IMR-90 (cell line): ENCODE results near the gene RNF141. TPM values are rescaled to one million over a fixed set of nuclear protein-coding genes. Genes with fewer than 3 reads are reported as not detected.

Experiments used
- ATAC-seq: fragments of 200-7000 bp; cut with Tn5 transposase; 2 replicates; pipeline ENCODE4 v1.9.1; 2020; ENCODE audit warnings: low read depth, mild to moderate bottlenecking, moderate library complexity
- BruUV-seq: library from RNA; stranded (reverse); fragments of 400-500 nt; replicated peaks from 2 replicates; lab custom pipeline; 2021; lab: Mats Ljungman, UMichigan
- CTCF ChIA-PET: fragments of 300-600 bp; formaldehyde crosslinking; extraction: SDS; loops from one replicate; lab custom pipeline; 2021; ENCODE audit warnings: antibody characterized with exemption; lab: Yijun Ruan, JAX
- POLR2A ChIA-PET: fragments of 300-600 bp; sonication (Branson Sonifier 250); formaldehyde crosslinking; loops from one replicate; lab custom pipeline; 2022; ENCODE audit warnings: antibody characterized with exemption; ENCODE audit not compliant: unreplicated experiment; lab: Charles Lee
- DNase-seq: peaks from one replicate; pipeline ENCODE4 v3.0.0; 2013
- H2AFZ ChIP-seq: replicated peaks from 2 replicates; pipeline ENCODE3; 2013; ENCODE audit warnings: low read length, mild to moderate bottlenecking; ENCODE audit not compliant: poor library complexity
- H2AK5ac ChIP-seq: 2 replicates; pipeline ENCODE4 v1.6.1; 2013; ENCODE audit warnings: low read depth, low read length, inconsistent platforms
- H2AK9ac ChIP-seq: replicated peaks from 2 replicates; pipeline ENCODE3; 2013; ENCODE audit warnings: mild to moderate bottlenecking, low read depth, low read length, moderate library complexity; ENCODE audit not compliant: poor library complexity
- H2BK120ac ChIP-seq: 2 replicates; pipeline ENCODE4 v1.6.1; 2013; ENCODE audit warnings: low read depth, low read length, inconsistent platforms
- H2BK15ac ChIP-seq: 3 replicates; pipeline ENCODE4 v1.6.1; 2013; ENCODE audit warnings: low read depth, low read length, inconsistent platforms
- H2BK20ac ChIP-seq: 2 replicates; pipeline ENCODE4 v1.6.1; 2013; ENCODE audit warnings: low read depth, mild to moderate bottlenecking, inconsistent platforms, low read length, moderate library complexity
- H2BK5ac ChIP-seq: 2 replicates; pipeline ENCODE4 v1.6.1; 2013; ENCODE audit warnings: mild to moderate bottlenecking, low read depth, low read length, inconsistent platforms; ENCODE audit not compliant: poor library complexity, severe bottlenecking
- H3K14ac ChIP-seq: replicated peaks from 2 replicates; pipeline ENCODE4 v1.6.1; 2013; ENCODE audit warnings: low read depth, low read length, inconsistent platforms
- H3K18ac ChIP-seq: 2 replicates; pipeline ENCODE4 v1.6.1; 2013; ENCODE audit warnings: low read depth, low read length, control low read depth
- H3K23ac ChIP-seq: 2 replicates; pipeline ENCODE4 v1.6.1; 2013; ENCODE audit warnings: low read depth, low read length, inconsistent platforms
- H3K27ac ChIP-seq: 2 replicates; pipeline ENCODE4 v1.5.1; 2013; ENCODE audit warnings: mild to moderate bottlenecking, control low read depth, low read length; ENCODE audit not compliant: insufficient read depth
- H3K27me3 ChIP-seq: 2 replicates; pipeline ENCODE4 v1.6.1; 2013; ENCODE audit warnings: low read length; ENCODE audit not compliant: control insufficient read depth, insufficient read depth
- H3K36me3 ChIP-seq: 2 replicates; pipeline ENCODE4 v1.6.1; 2013; ENCODE audit warnings: low read length, mixed read lengths; ENCODE audit not compliant: control insufficient read depth, insufficient read depth
- H3K4ac ChIP-seq: 2 replicates; pipeline ENCODE4 v1.6.1; 2013; ENCODE audit warnings: low read depth, low read length, inconsistent platforms
- H3K4me1 ChIP-seq: 2 replicates; pipeline ENCODE4 v1.6.1; 2013; ENCODE audit warnings: low read length, mixed read lengths; ENCODE audit not compliant: control insufficient read depth, insufficient read depth
- H3K4me2 ChIP-seq: 2 replicates; pipeline ENCODE4 v1.6.1; 2013; ENCODE audit warnings: low read depth, mild to moderate bottlenecking, control low read depth, low read length, moderate library complexity
- H3K4me3 ChIP-seq: 2 replicates; pipeline ENCODE4 v1.5.1; 2013; ENCODE audit warnings: low read depth, mild to moderate bottlenecking, control low read depth, low read length, moderate library complexity; ENCODE audit not compliant: insufficient read depth
- H3K56ac ChIP-seq: 2 replicates; pipeline ENCODE4 v1.6.1; 2013; ENCODE audit warnings: low read length, inconsistent platforms; ENCODE audit not compliant: insufficient read depth; ENCODE audit errors: extremely low read depth
- H3K79me1 ChIP-seq, 2 experiments: 2 replicates each; pipeline ENCODE4 v1.6.1; 2013; ENCODE audit warnings: low read length in 2 of 2, inconsistent platforms in 1 of 2, low read depth in 1 of 2
- H3K9ac ChIP-seq: 2 replicates; pipeline ENCODE4 v1.6.1; 2013; ENCODE audit warnings: low read depth, low read length, control low read depth
- H3K9me1 ChIP-seq: 2 replicates; pipeline ENCODE4 v1.6.1; 2013; ENCODE audit warnings: low read length, inconsistent platforms; ENCODE audit not compliant: insufficient read depth
- H3K9me3 ChIP-seq: 2 replicates; pipeline ENCODE4 v1.6.1; 2013; ENCODE audit warnings: low read length; ENCODE audit not compliant: control insufficient read depth, insufficient read depth
- H4K20me1 ChIP-seq: 2 replicates; pipeline ENCODE4 v1.6.1; 2013; ENCODE audit warnings: low read length, inconsistent platforms; ENCODE audit not compliant: insufficient read depth
- H4K5ac ChIP-seq: 2 replicates; pipeline ENCODE4 v1.6.1; 2013; ENCODE audit warnings: mild to moderate bottlenecking, low read depth, low read length, control low read depth
- H4K8ac ChIP-seq, 2 experiments: 2 replicates each; pipeline ENCODE4 v1.6.1; 2013; ENCODE audit warnings: low read depth in 2 of 2, low read length in 2 of 2, control low read depth in 1 of 2, inconsistent platforms in 1 of 2
- H4K91ac ChIP-seq: 2 replicates; pipeline ENCODE4 v1.6.1; 2013; ENCODE audit warnings: low read depth, low read length, inconsistent platforms; ENCODE audit not compliant: insufficient read depth
- CEBPB ChIP-seq: IDR thresholded peaks from 2 replicates; pipeline ENCODE4 v1.6.1; 2012; ENCODE audit warnings: low read depth, low read length, improper control_type of control experiment
- CHD1 ChIP-seq: IDR thresholded peaks from 2 replicates; pipeline ENCODE4 v1.6.1; 2012; ENCODE audit warnings: low read depth, low read length, improper control_type of control experiment
- FOS ChIP-seq: fragments of 150-350 bp; IDR thresholded peaks from 2 replicates; pipeline ENCODE4 v1.6.1; 2016; ENCODE audit warnings: low read depth, low read length
- MAFK ChIP-seq: IDR thresholded peaks from 2 replicates; pipeline ENCODE4 v1.6.1; 2012; ENCODE audit warnings: low read depth, low read length, improper control_type of control experiment
- MAZ ChIP-seq: IDR thresholded peaks from 2 replicates; pipeline ENCODE4 v1.6.1; 2012; ENCODE audit warnings: low read depth, mild to moderate bottlenecking, low read length, improper control_type of control experiment, moderate library complexity, borderline replicate concordance
- NFE2L2 ChIP-seq: fragments of 150-350 bp; IDR thresholded peaks from 2 replicates; pipeline ENCODE4 v1.6.1; 2016; ENCODE audit warnings: low read depth, mild to moderate bottlenecking, low read length
- RAD21 ChIP-seq: IDR thresholded peaks from 2 replicates; pipeline ENCODE4 v1.6.1; 2012; ENCODE audit warnings: low read length, improper control_type of control experiment
- RCOR1 ChIP-seq: IDR thresholded peaks from 2 replicates; pipeline ENCODE4 v1.6.1; 2012; ENCODE audit warnings: mild to moderate bottlenecking, low read length, improper control_type of control experiment; ENCODE audit not compliant: insufficient replicate concordance
- USF2 ChIP-seq: fragments of 150-350 bp; IDR thresholded peaks from 2 replicates; pipeline ENCODE4 v1.6.1; 2017; ENCODE audit warnings: mild to moderate bottlenecking, antibody characterized with exemption, low read length, low read depth
- WGBS, 2 experiments: methylation state at CpG; one replicate each; pipeline versions ENCODE4 v1.1.5 to v1.1.7; 2013; ENCODE audit warnings: missing lambda C conversion rate in 2 of 2; ENCODE audit not compliant: insufficient read length in 1 of 2; ENCODE audit errors: extremely low coverage in 2 of 2; 5-methylcytosine and 5-hydroxymethylcytosine counted together
- dilution Hi-C: fragments of 300-500 bp; cut with HindIII; formaldehyde crosslinking; loops from one replicate; pipeline ENCODE4 v1.14.3; 2018; ENCODE audit warnings: low sequenced_read_pairs; ENCODE audit not compliant: unreplicated experiment
- in situ Hi-C: fragments of 300-500 bp; cut with MboI; formaldehyde crosslinking; loops from 3 replicates; pipeline ENCODE4 v1.14.3; 2019; ENCODE audit warnings: low sequenced_read_pairs, inconsistent platforms, mixed read lengths
- intact Hi-C: fragments of 100-400 bp; cut with micrococcal nuclease; formaldehyde crosslinking; loops from 2 replicates; pipeline ENCODE4 v1.10.0; 2022
- polyA plus RNA-seq, 3 experiments: library from polyadenylated mRNA; depleted of rRNA; stranded (reverse); fragments of >200 nt; gene quantifications; 2 replicates each; pipeline ENCODE4 v1.2.3, GENCODE V29; 2012; ENCODE audit warnings: low replicate concordance in 1 of 3
- total RNA-seq: library from RNA; depleted of rRNA; stranded (reverse); fragments of >200 nt; gene quantifications from 2 replicates; pipeline ENCODE4 v1.2.3, GENCODE V29; 2012

RNF141 gene
- total and polyA plus RNA-seq, 2 of the 4 experiments (the other 2 are of a cell fraction), result 13.8 to 18.6 TPM

DNA sequence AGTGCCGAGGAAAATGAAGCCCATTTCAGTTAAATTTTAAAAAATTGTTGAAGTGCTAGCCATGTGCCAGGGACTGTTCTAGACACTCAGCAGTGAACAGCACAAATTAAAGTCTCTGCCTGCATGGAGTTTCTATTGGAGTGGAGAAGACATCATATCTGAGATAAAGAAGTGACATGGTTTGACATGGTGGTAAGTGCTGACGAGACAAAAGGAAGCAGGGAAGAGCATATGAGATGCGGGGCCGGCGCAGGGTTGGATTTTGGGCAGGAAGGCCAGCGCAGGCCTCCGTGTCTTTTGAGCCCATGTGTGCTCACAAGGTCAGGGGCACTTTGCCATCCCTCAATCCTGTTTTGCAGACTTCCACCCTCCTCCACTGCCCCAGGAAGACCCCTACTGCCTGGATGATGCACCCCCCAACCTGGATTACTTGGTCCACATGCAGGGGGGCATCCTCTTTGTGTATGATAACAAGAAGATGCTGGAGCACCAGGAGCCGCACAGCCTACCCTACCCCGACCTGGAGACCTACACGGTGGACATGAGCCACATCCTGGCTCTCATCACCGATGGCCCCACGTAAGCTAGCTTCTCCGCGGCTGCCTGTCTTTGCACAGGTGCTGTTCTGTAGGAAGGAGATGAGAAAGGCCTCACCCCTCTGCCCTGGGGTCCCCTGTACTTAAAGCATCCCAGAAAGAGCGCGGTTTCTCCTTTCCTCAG is 56.4 kb downstream of the RNF141 start:
- no peak overlapping the region for H2AFZ ChIP-seq
- no peak for DNase-seq
- H3K4ac ChIP-seq, result no peak overlapping the region
- ChIA-PET CTCF (no interaction called here), POLR2A (no interaction called here)
- H2BK20ac ChIP-seq, result no peak overlapping the region
- no peak overlapping the region for H2BK120ac ChIP-seq
- H3K9me3 ChIP-seq, result no peaks in the 10 kb centered on the region
- no peak overlapping the region for H4K8ac ChIP-seq
- no peak overlapping the region for H3K4me2 ChIP-seq
- H3K23ac ChIP-seq, result no peak overlapping the region
- H3K9me1 ChIP-seq, result peaks cover 13% of the 10 kb centered on the region
- peaks cover 11% of the 10 kb centered on the region for H3K4me1 ChIP-seq
- 80% methylated on average over 2 of the region's 16 CpGs; no CpG with 5 or more reads in 1 of the 2 experiments for WGBS, 2 experiments
- no peak overlapping the region for H3K27ac ChIP-seq
- H3K14ac ChIP-seq, result no peak overlapping the region
- H3K79me1 ChIP-seq, result peaks cover 7 to 50% of the 10 kb centered on the region in 2 experiments; a peak in 3 of 4 replicates
- H2AK9ac ChIP-seq, result no peak overlapping the region
- in situ Hi-C loops, result no loop called here
- no peak overlapping the region for H4K5ac ChIP-seq
- no peak overlapping the region for H2BK15ac ChIP-seq
- intact Hi-C loops, result no loop called here
- dilution Hi-C loops, result no loop called here
- TF ChIP-seq RCOR1 (no peak), USF2 (no peak), RAD21 (no peak), MAFK (peak; percentile 43), CEBPB (no peak), MAZ (no peak), FOS (no peak), NFE2L2 (no peak), CHD1 (no peak)
- H3K9ac ChIP-seq, result no peak overlapping the region
- no peak overlapping the region for H2BK5ac ChIP-seq
- H3K27me3 ChIP-seq, result no peaks in the 10 kb centered on the region
- H4K91ac ChIP-seq, result no peak overlapping the region
- no peak for ATAC-seq
- no peak overlapping the region for H2AK5ac ChIP-seq
- H3K4me3 ChIP-seq, result no peak overlapping the region
- H3K36me3 ChIP-seq, result peaks cover 43% of the 10 kb centered on the region
- H3K56ac ChIP-seq, result no peak overlapping the region
- H4K20me1 ChIP-seq, result peaks cover 9% of the 10 kb centered on the region; the same call in 1 of the 2 replicates
- BruUV-seq, result no TSS peak
- no peak overlapping the region for H3K18ac ChIP-seq
